ENCODE results near the gene PLA2G15.

DNA sequence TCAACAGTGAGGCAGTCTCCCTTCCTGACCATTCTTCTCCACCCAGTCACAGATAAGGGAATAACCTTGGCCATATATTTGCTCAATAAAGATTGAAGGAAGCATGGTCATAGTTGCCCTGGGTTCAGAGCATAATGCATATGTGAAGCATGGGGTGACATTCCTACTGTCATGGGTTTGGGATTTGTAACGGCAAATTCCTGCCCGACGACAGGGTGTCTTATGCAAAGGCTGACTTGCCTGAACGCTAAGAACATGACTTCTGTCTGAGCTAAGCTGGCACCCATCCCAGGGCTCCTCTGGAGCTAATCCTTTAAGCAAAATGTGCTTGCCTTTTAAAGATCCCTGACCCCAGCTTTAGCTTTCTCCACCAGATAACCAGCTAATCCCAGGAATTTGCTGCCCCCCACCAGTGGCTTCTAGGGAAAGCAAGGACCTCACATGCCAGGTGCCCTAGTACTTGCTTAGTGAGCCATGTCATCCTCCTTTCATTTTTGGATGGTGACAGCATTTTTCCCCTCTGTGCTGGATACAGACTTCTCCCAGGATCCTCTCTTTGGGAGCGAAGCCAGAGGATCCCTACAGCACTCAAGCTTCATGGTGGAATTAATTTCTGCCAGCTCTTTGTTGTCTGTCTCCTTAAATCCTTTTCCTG is 53.9 kb downstream of the PLA2G15 start:
- TF ChIP-seq, protein P1, sequence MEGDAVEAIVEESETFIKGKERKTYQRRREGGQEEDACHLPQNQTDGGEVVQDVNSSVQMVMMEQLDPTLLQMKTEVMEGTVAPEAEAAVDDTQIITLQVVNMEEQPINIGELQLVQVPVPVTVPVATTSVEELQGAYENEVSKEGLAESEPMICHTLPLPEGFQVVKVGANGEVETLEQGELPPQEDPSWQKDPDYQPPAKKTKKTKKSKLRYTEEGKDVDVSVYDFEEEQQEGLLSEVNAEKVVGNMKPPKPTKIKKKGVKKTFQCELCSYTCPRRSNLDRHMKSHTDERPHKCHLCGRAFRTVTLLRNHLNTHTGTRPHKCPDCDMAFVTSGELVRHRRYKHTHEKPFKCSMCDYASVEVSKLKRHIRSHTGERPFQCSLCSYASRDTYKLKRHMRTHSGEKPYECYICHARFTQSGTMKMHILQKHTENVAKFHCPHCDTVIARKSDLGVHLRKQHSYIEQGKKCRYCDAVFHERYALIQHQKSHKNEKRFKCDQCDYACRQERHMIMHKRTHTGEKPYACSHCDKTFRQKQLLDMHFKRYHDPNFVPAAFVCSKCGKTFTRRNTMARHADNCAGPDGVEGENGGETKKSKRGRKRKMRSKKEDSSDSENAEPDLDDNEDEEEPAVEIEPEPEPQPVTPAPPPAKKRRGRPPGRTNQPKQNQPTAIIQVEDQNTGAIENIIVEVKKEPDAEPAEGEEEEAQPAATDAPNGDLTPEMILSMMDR (tag by site-specific recombination; IDR thresholded peaks at IDR 0.05), result no peak
- no peak for TF ChIP-seq ZBTB44 (tag by site-specific recombination; IDR thresholded peaks at IDR 0.05)
- TF ChIP-seq ZNF121 (tag by site-specific recombination; IDR thresholded peaks at IDR 0.05), result no peak
- TF ChIP-seq PBX3 (CRISPR knock-in tag; IDR thresholded peaks at IDR 0.05), result no peak

Measured in HEK293 (cell line).